IMR-90 (cell line): ENCODE results near the gene CIB1. TPM values are rescaled to one million over a fixed set of nuclear protein-coding genes. Genes with fewer than 3 reads are reported as not detected.

ENCODE experiments used
- ATAC-seq: fragments of 200-7000 bp; cut with Tn5 transposase; 2 replicates; pipeline ENCODE4 v1.9.1; 2020; ENCODE audit warnings: low read depth, mild to moderate bottlenecking, moderate library complexity
- BruUV-seq: library from RNA; stranded (reverse); fragments of 400-500 nt; replicated peaks from 2 replicates; lab custom pipeline; 2021; lab: Mats Ljungman, UMichigan
- CTCF ChIA-PET: fragments of 300-600 bp; formaldehyde crosslinking; extraction: SDS; loops from one replicate; lab custom pipeline; 2021; ENCODE audit warnings: antibody characterized with exemption; lab: Yijun Ruan, JAX
- POLR2A ChIA-PET: fragments of 300-600 bp; sonication (Branson Sonifier 250); formaldehyde crosslinking; loops from one replicate; lab custom pipeline; 2022; ENCODE audit warnings: antibody characterized with exemption; ENCODE audit not compliant: unreplicated experiment; lab: Charles Lee
- DNase-seq: peaks from one replicate; pipeline ENCODE4 v3.0.0; 2013
- H2AFZ ChIP-seq: replicated peaks from 2 replicates; pipeline ENCODE3; 2013; ENCODE audit warnings: low read length, mild to moderate bottlenecking; ENCODE audit not compliant: poor library complexity
- H2AK5ac ChIP-seq: 2 replicates; pipeline ENCODE4 v1.6.1; 2013; ENCODE audit warnings: low read depth, low read length, inconsistent platforms
- H2AK9ac ChIP-seq: replicated peaks from 2 replicates; pipeline ENCODE3; 2013; ENCODE audit warnings: mild to moderate bottlenecking, low read depth, low read length, moderate library complexity; ENCODE audit not compliant: poor library complexity
- H2BK120ac ChIP-seq: 2 replicates; pipeline ENCODE4 v1.6.1; 2013; ENCODE audit warnings: low read depth, low read length, inconsistent platforms
- H2BK15ac ChIP-seq: 3 replicates; pipeline ENCODE4 v1.6.1; 2013; ENCODE audit warnings: low read depth, low read length, inconsistent platforms
- H2BK20ac ChIP-seq: 2 replicates; pipeline ENCODE4 v1.6.1; 2013; ENCODE audit warnings: low read depth, mild to moderate bottlenecking, inconsistent platforms, low read length, moderate library complexity
- H2BK5ac ChIP-seq: 2 replicates; pipeline ENCODE4 v1.6.1; 2013; ENCODE audit warnings: mild to moderate bottlenecking, low read depth, low read length, inconsistent platforms; ENCODE audit not compliant: poor library complexity, severe bottlenecking
- H3K14ac ChIP-seq: replicated peaks from 2 replicates; pipeline ENCODE4 v1.6.1; 2013; ENCODE audit warnings: low read depth, low read length, inconsistent platforms
- H3K18ac ChIP-seq: 2 replicates; pipeline ENCODE4 v1.6.1; 2013; ENCODE audit warnings: low read depth, low read length, control low read depth
- H3K23ac ChIP-seq: 2 replicates; pipeline ENCODE4 v1.6.1; 2013; ENCODE audit warnings: low read depth, low read length, inconsistent platforms
- H3K27ac ChIP-seq: 2 replicates; pipeline ENCODE4 v1.5.1; 2013; ENCODE audit warnings: mild to moderate bottlenecking, control low read depth, low read length; ENCODE audit not compliant: insufficient read depth
- H3K27me3 ChIP-seq: 2 replicates; pipeline ENCODE4 v1.6.1; 2013; ENCODE audit warnings: low read length; ENCODE audit not compliant: control insufficient read depth, insufficient read depth
- H3K36me3 ChIP-seq: 2 replicates; pipeline ENCODE4 v1.6.1; 2013; ENCODE audit warnings: low read length, mixed read lengths; ENCODE audit not compliant: control insufficient read depth, insufficient read depth
- H3K4ac ChIP-seq: 2 replicates; pipeline ENCODE4 v1.6.1; 2013; ENCODE audit warnings: low read depth, low read length, inconsistent platforms
- H3K4me1 ChIP-seq: 2 replicates; pipeline ENCODE4 v1.6.1; 2013; ENCODE audit warnings: low read length, mixed read lengths; ENCODE audit not compliant: control insufficient read depth, insufficient read depth
- H3K4me2 ChIP-seq: 2 replicates; pipeline ENCODE4 v1.6.1; 2013; ENCODE audit warnings: low read depth, mild to moderate bottlenecking, control low read depth, low read length, moderate library complexity
- H3K4me3 ChIP-seq: 2 replicates; pipeline ENCODE4 v1.5.1; 2013; ENCODE audit warnings: low read depth, mild to moderate bottlenecking, control low read depth, low read length, moderate library complexity; ENCODE audit not compliant: insufficient read depth
- H3K56ac ChIP-seq: 2 replicates; pipeline ENCODE4 v1.6.1; 2013; ENCODE audit warnings: low read length, inconsistent platforms; ENCODE audit not compliant: insufficient read depth; ENCODE audit errors: extremely low read depth
- H3K79me1 ChIP-seq, 2 experiments: 2 replicates each; pipeline ENCODE4 v1.6.1; 2013; ENCODE audit warnings: low read length in 2 of 2, inconsistent platforms in 1 of 2, low read depth in 1 of 2
- H3K9ac ChIP-seq: 2 replicates; pipeline ENCODE4 v1.6.1; 2013; ENCODE audit warnings: low read depth, low read length, control low read depth
- H3K9me1 ChIP-seq: 2 replicates; pipeline ENCODE4 v1.6.1; 2013; ENCODE audit warnings: low read length, inconsistent platforms; ENCODE audit not compliant: insufficient read depth
- H3K9me3 ChIP-seq: 2 replicates; pipeline ENCODE4 v1.6.1; 2013; ENCODE audit warnings: low read length; ENCODE audit not compliant: control insufficient read depth, insufficient read depth
- H4K20me1 ChIP-seq: 2 replicates; pipeline ENCODE4 v1.6.1; 2013; ENCODE audit warnings: low read length, inconsistent platforms; ENCODE audit not compliant: insufficient read depth
- H4K5ac ChIP-seq: 2 replicates; pipeline ENCODE4 v1.6.1; 2013; ENCODE audit warnings: mild to moderate bottlenecking, low read depth, low read length, control low read depth
- H4K8ac ChIP-seq, 2 experiments: 2 replicates each; pipeline ENCODE4 v1.6.1; 2013; ENCODE audit warnings: low read depth in 2 of 2, low read length in 2 of 2, control low read depth in 1 of 2, inconsistent platforms in 1 of 2
- H4K91ac ChIP-seq: 2 replicates; pipeline ENCODE4 v1.6.1; 2013; ENCODE audit warnings: low read depth, low read length, inconsistent platforms; ENCODE audit not compliant: insufficient read depth
- BHLHE40 ChIP-seq: fragments of 150-350 bp; IDR thresholded peaks from 2 replicates; pipeline ENCODE4 v1.6.1; 2016; ENCODE audit warnings: mild to moderate bottlenecking, low read depth, low read length
- CEBPB ChIP-seq: IDR thresholded peaks from 2 replicates; pipeline ENCODE4 v1.6.1; 2012; ENCODE audit warnings: low read depth, low read length, improper control_type of control experiment
- CHD1 ChIP-seq: IDR thresholded peaks from 2 replicates; pipeline ENCODE4 v1.6.1; 2012; ENCODE audit warnings: low read depth, low read length, improper control_type of control experiment
- FOS ChIP-seq: fragments of 150-350 bp; IDR thresholded peaks from 2 replicates; pipeline ENCODE4 v1.6.1; 2016; ENCODE audit warnings: low read depth, low read length
- MAFK ChIP-seq: IDR thresholded peaks from 2 replicates; pipeline ENCODE4 v1.6.1; 2012; ENCODE audit warnings: low read depth, low read length, improper control_type of control experiment
- MAZ ChIP-seq: IDR thresholded peaks from 2 replicates; pipeline ENCODE4 v1.6.1; 2012; ENCODE audit warnings: low read depth, mild to moderate bottlenecking, low read length, improper control_type of control experiment, moderate library complexity, borderline replicate concordance
- MXI1 ChIP-seq: IDR thresholded peaks from 2 replicates; pipeline ENCODE4 v1.6.1; 2012; ENCODE audit warnings: low read depth, mild to moderate bottlenecking, low read length, moderate library complexity, borderline replicate concordance
- NFE2L2 ChIP-seq: fragments of 150-350 bp; IDR thresholded peaks from 2 replicates; pipeline ENCODE4 v1.6.1; 2016; ENCODE audit warnings: low read depth, mild to moderate bottlenecking, low read length
- POLR2A ChIP-seq: IDR thresholded peaks from 2 replicates; pipeline ENCODE4 v1.6.1; 2012; ENCODE audit warnings: mild to moderate bottlenecking, low read depth, low read length
- RAD21 ChIP-seq: IDR thresholded peaks from 2 replicates; pipeline ENCODE4 v1.6.1; 2012; ENCODE audit warnings: low read length, improper control_type of control experiment
- RCOR1 ChIP-seq: IDR thresholded peaks from 2 replicates; pipeline ENCODE4 v1.6.1; 2012; ENCODE audit warnings: mild to moderate bottlenecking, low read length, improper control_type of control experiment; ENCODE audit not compliant: insufficient replicate concordance
- RFX5 ChIP-seq: IDR thresholded peaks from 2 replicates; pipeline ENCODE4 v1.8.0; 2012; ENCODE audit warnings: low read depth, mild to moderate bottlenecking, low read length, moderate library complexity
- SMC3 ChIP-seq: fragments of 150-350 bp; IDR thresholded peaks from 2 replicates; pipeline ENCODE4 v1.6.1; 2016; ENCODE audit warnings: low read depth, mild to moderate bottlenecking, antibody characterized with exemption, low read length, moderate library complexity
- WGBS, 2 experiments: methylation state at CpG; one replicate each; pipeline versions ENCODE4 v1.1.5 to v1.1.7; 2013; ENCODE audit warnings: missing lambda C conversion rate in 2 of 2; ENCODE audit not compliant: insufficient read length in 1 of 2; ENCODE audit errors: extremely low coverage in 2 of 2; 5-methylcytosine and 5-hydroxymethylcytosine counted together
- dilution Hi-C: fragments of 300-500 bp; cut with HindIII; formaldehyde crosslinking; loops from one replicate; pipeline ENCODE4 v1.14.3; 2018; ENCODE audit warnings: low sequenced_read_pairs; ENCODE audit not compliant: unreplicated experiment
- in situ Hi-C: fragments of 300-500 bp; cut with MboI; formaldehyde crosslinking; loops from 3 replicates; pipeline ENCODE4 v1.14.3; 2019; ENCODE audit warnings: low sequenced_read_pairs, inconsistent platforms, mixed read lengths
- intact Hi-C: fragments of 100-400 bp; cut with micrococcal nuclease; formaldehyde crosslinking; loops from 2 replicates; pipeline ENCODE4 v1.10.0; 2022
- polyA plus RNA-seq, 3 experiments: library from polyadenylated mRNA; depleted of rRNA; stranded (reverse); fragments of >200 nt; gene quantifications; 2 replicates each; pipeline ENCODE4 v1.2.3, GENCODE V29; 2012; ENCODE audit warnings: low replicate concordance in 1 of 3
- total RNA-seq: library from RNA; depleted of rRNA; stranded (reverse); fragments of >200 nt; gene quantifications from 2 replicates; pipeline ENCODE4 v1.2.3, GENCODE V29; 2012
- TF ChIP-seq, protein P1 (sequence below): conservative IDR thresholded peaks from 2 replicates; pipeline ENCODE4 v1.5.1; 2012; ENCODE audit warnings: mild to moderate bottlenecking, low read depth, low read length, improper control_type of control experiment
- TF ChIP-seq, protein P2 (sequence below): fragments of 150-350 bp; IDR thresholded peaks from 2 replicates; pipeline ENCODE4 v1.6.1; 2017; ENCODE audit warnings: mild to moderate bottlenecking, antibody characterized with exemption, low read length, low read depth
- TF ChIP-seq, protein P3 (sequence below): fragments of 150-350 bp; IDR thresholded peaks from 2 replicates; pipeline ENCODE4 v1.6.1; 2016; ENCODE audit warnings: low read depth, mild to moderate bottlenecking, low read length, moderate library complexity, borderline replicate concordance

CIB1 gene
- total and polyA plus RNA-seq, 2 of the 4 experiments (the other 2 are of a cell fraction) = 31.5 to 94.1 TPM

DNA sequence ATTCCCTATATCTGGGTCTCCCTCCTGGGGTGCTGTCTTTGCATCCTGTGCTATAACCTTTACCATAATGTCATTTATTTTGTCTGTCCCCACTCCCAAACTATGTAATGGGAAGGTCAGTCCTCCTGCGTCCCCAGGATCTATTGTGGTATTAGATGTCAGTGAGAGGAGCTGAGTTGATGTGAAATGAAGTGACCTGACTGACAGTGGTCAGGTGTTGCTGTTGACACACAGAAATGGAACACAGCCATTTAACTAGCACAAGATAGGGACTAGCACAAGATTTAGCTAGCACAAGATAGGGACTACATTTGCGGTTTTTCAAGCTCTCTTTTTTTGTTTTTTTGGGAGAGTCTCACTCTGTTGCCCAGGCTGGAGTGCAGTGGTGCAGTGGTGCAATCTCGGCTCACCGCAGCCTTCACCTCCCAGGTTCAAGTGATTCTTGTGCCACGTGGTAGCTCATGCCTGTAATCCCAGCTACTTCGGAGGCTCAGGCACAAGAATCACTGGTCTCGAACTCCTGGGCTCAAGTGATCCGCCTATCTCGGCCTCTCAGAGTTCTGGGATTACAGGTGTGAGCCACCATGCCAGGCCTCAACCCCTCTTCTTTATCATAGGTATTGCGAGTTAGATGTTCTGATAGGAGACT is 36.9 kb upstream of the CIB1 start:
- H2AFZ ChIP-seq = no peak overlapping the region
- H4K5ac ChIP-seq = no peak overlapping the region
- no peak overlapping the region for H4K8ac ChIP-seq
- H3K9me3 ChIP-seq = no peaks in the 10 kb centered on the region
- no peak overlapping the region for H3K18ac ChIP-seq
- H2BK5ac ChIP-seq = no peak overlapping the region
- no peak overlapping the region for H2BK120ac ChIP-seq
- no peak for TF ChIP-seq RCOR1
- TF ChIP-seq FOS = no peak
- no peak for TF ChIP-seq CHD1
- no peak for TF ChIP-seq BHLHE40
- no peak for TF ChIP-seq MXI1
- TF ChIP-seq, protein P1, sequence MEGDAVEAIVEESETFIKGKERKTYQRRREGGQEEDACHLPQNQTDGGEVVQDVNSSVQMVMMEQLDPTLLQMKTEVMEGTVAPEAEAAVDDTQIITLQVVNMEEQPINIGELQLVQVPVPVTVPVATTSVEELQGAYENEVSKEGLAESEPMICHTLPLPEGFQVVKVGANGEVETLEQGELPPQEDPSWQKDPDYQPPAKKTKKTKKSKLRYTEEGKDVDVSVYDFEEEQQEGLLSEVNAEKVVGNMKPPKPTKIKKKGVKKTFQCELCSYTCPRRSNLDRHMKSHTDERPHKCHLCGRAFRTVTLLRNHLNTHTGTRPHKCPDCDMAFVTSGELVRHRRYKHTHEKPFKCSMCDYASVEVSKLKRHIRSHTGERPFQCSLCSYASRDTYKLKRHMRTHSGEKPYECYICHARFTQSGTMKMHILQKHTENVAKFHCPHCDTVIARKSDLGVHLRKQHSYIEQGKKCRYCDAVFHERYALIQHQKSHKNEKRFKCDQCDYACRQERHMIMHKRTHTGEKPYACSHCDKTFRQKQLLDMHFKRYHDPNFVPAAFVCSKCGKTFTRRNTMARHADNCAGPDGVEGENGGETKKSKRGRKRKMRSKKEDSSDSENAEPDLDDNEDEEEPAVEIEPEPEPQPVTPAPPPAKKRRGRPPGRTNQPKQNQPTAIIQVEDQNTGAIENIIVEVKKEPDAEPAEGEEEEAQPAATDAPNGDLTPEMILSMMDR = no peak
- TF ChIP-seq SMC3 = no peak
- TF ChIP-seq RAD21 = no peak
- no peak for TF ChIP-seq NFE2L2
- no peak for TF ChIP-seq CEBPB
- TF ChIP-seq MAFK = no peak
- TF ChIP-seq, protein P2, sequence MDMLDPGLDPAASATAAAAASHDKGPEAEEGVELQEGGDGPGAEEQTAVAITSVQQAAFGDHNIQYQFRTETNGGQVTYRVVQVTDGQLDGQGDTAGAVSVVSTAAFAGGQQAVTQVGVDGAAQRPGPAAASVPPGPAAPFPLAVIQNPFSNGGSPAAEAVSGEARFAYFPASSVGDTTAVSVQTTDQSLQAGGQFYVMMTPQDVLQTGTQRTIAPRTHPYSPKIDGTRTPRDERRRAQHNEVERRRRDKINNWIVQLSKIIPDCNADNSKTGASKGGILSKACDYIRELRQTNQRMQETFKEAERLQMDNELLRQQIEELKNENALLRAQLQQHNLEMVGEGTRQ = no peak
- TF ChIP-seq POLR2A = no peak
- TF ChIP-seq, protein P3, sequence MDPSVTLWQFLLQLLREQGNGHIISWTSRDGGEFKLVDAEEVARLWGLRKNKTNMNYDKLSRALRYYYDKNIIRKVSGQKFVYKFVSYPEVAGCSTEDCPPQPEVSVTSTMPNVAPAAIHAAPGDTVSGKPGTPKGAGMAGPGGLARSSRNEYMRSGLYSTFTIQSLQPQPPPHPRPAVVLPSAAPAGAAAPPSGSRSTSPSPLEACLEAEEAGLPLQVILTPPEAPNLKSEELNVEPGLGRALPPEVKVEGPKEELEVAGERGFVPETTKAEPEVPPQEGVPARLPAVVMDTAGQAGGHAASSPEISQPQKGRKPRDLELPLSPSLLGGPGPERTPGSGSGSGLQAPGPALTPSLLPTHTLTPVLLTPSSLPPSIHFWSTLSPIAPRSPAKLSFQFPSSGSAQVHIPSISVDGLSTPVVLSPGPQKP = no peak
- no peak for TF ChIP-seq MAZ
- no peak for TF ChIP-seq RFX5
- in situ Hi-C loops = no loop called here
- ChIA-PET CTCF (no interaction called here), POLR2A (no interaction called here)
- no peak for ATAC-seq
- no peak for DNase-seq
- peaks cover 41 to 84% of the 10 kb centered on the region in 2 experiments for H3K79me1 ChIP-seq
- peaks cover 9% of the 10 kb centered on the region for H3K9me1 ChIP-seq
- H2BK15ac ChIP-seq = no peak overlapping the region
- no peak overlapping the region for H3K27ac ChIP-seq
- H3K36me3 ChIP-seq = peaks cover 31% of the 10 kb centered on the region
- no peaks in the 10 kb centered on the region for H3K27me3 ChIP-seq
- no peak overlapping the region for H2AK5ac ChIP-seq
- H3K14ac ChIP-seq = no peak overlapping the region
- no peak overlapping the region for H3K56ac ChIP-seq
- no peak overlapping the region for H2BK20ac ChIP-seq
- H3K4me3 ChIP-seq = no peak overlapping the region
- dilution Hi-C loops = no loop called here
- no peak overlapping the region for H3K4me2 ChIP-seq
- WGBS, 2 experiments = 80% methylated on average over 1 of the region's 10 CpGs; no CpG with 5 or more reads in 1 of the 2 experiments
- H3K4ac ChIP-seq = no peak overlapping the region
- H3K23ac ChIP-seq = no peak overlapping the region; the same call in 1 of the 2 replicates
- no peak overlapping the region for H3K9ac ChIP-seq
- BruUV-seq = no TSS peak
- peaks cover 56% of the 10 kb centered on the region for H4K20me1 ChIP-seq
- H3K4me1 ChIP-seq = peaks cover 3% of the 10 kb centered on the region; the same call in 1 of the 2 replicates
- H2AK9ac ChIP-seq = no peak overlapping the region
- no peak overlapping the region for H4K91ac ChIP-seq
- intact Hi-C loops = no loop called here
